HepG2 (cell line): Measurements from ENCODE around the gene COPZ2. TPM values are rescaled to one million over a fixed set of nuclear protein-coding genes. Genes with fewer than 3 reads are reported as not detected.

Experiments
- ATAC-seq: fragments of 200-7000 bp; cut with Tn5 transposase; 3 replicates; pipeline ENCODE4 v1.9.1; 2020; ENCODE audit warnings: mild to moderate bottlenecking, moderate library complexity
- BruUV-seq: library from RNA; stranded (reverse); fragments of 400-500 nt; replicated peaks from 2 replicates; lab custom pipeline; 2021; lab: Mats Ljungman, UMichigan
- CTCF ChIA-PET: fragments of 300-600 bp; formaldehyde crosslinking; extraction: SDS; loops from one replicate; lab custom pipeline; 2021; ENCODE audit warnings: low total read pairs, inconsistent platforms, low intra/inter-chr PET ratio; lab: Yijun Ruan, JAX
- POLR2A ChIA-PET: fragments of 350-600 bp; sonication (Branson Sonifier 250); formaldehyde crosslinking; loops from one replicate; lab custom pipeline; 2020; ENCODE audit warnings: antibody characterized with exemption, inconsistent platforms; lab: Yijun Ruan, JAX
- DNase-seq: peaks from one replicate; pipeline ENCODE4 v3.0.0-alpha.2; 2015; ENCODE audit warnings: low spot score
- FAIRE-seq: peaks from 3 replicates; lab custom pipeline; 2011; peaks lifted over from hg19 to GRCh38; lab: Jason Lieb, UNC
- H2AFZ ChIP-seq: one replicate; pipeline ENCODE4 v1.6.1; 2011; ENCODE audit warnings: low read length, inconsistent platforms
- H3K27ac ChIP-seq: fragments of 300-600 bp; 3 replicates; pipeline ENCODE4 v1.8.0; 2011; ENCODE audit warnings: mixed run types, mild to moderate bottlenecking, mixed read lengths, low read length, inconsistent platforms; ENCODE audit not compliant: insufficient read depth; ENCODE audit errors: extremely low read length
- H3K27me3 ChIP-seq, 2 experiments: fragments of 200-600 bp in 1 of 2; 2 replicates in 1 of 2; 3 replicates in 1 of 2; pipeline versions ENCODE4 v1.6.0 to v1.8.0; 2011; ENCODE audit warnings: low read length in 2 of 2, mild to moderate bottlenecking in 2 of 2, moderate library complexity in 2 of 2, inconsistent platforms in 1 of 2; ENCODE audit not compliant: insufficient read depth in 2 of 2, control insufficient read depth in 1 of 2
- H3K36me3 ChIP-seq, 2 experiments: fragments of 200-600 bp in 1 of 2; replicated peaks in 1 of 2; 2 replicates in 1 of 2; 3 replicates in 1 of 2; pipeline versions ENCODE4 v1.5.1 to v1.8.0; 2011; ENCODE audit warnings: low read length in 2 of 2, inconsistent platforms in 1 of 2; ENCODE audit not compliant: insufficient read depth in 2 of 2, control insufficient read depth in 1 of 2
- H3K4me1 ChIP-seq: 2 replicates; pipeline ENCODE4 v1.5.1; 2012; ENCODE audit warnings: low read length, inconsistent platforms; ENCODE audit not compliant: insufficient read depth
- H3K4me2 ChIP-seq: 2 replicates; pipeline ENCODE4 v1.6.0; 2011; ENCODE audit warnings: low read depth, low read length, inconsistent platforms
- H3K4me3 ChIP-seq, 3 experiments: fragments of 200-600 bp in 1 of 3; sonication (generic), shearing (Covaris generic) in 1 of 3; replicated peaks in 1 of 3; 2 replicates each; pipeline ENCODE4 v1.5.1; 2011 to 2016; ENCODE audit warnings: low read length in 3 of 3, inconsistent platforms in 2 of 3, low read depth in 2 of 3, mild to moderate bottlenecking in 2 of 3, control low read depth in 1 of 3, mixed read lengths in 1 of 3; ENCODE audit not compliant: insufficient read depth in 1 of 3
- H3K79me2 ChIP-seq: one replicate; pipeline ENCODE4 v1.6.1; 2011; ENCODE audit warnings: low read length, inconsistent platforms; ENCODE audit not compliant: insufficient read depth
- H3K9ac ChIP-seq: 2 replicates; pipeline ENCODE4 v1.6.0; 2011; ENCODE audit warnings: mild to moderate bottlenecking, low read depth, low read length, inconsistent platforms; ENCODE audit not compliant: insufficient read depth
- H3K9me3 ChIP-seq: 2 replicates; pipeline ENCODE4 v1.5.1; 2012; ENCODE audit warnings: mild to moderate bottlenecking, low read length
- H4K20me1 ChIP-seq: 2 replicates; pipeline ENCODE4 v1.6.0; 2011; ENCODE audit warnings: inconsistent platforms, mild to moderate bottlenecking, low read length, moderate library complexity; ENCODE audit not compliant: insufficient read depth
- ATF2 ChIP-seq: sonication (generic); formaldehyde crosslinking; IDR thresholded peaks from 2 replicates; pipeline ENCODE4 v1.4.0; 2020; ENCODE audit warnings: missing genetic modification reagents
- HCFC1 ChIP-seq: fragments of 150-350 bp; IDR thresholded peaks from 2 replicates; pipeline ENCODE4 v1.6.1; 2014; ENCODE audit warnings: low read depth, low read length
- LBX2 ChIP-seq: sonication (generic); formaldehyde crosslinking; IDR thresholded peaks from 2 replicates; pipeline ENCODE4 v1.5.0; 2020; ENCODE audit warnings: missing genetic modification reagents, mild to moderate bottlenecking, borderline replicate concordance
- SNRNP70 ChIP-seq: fragments of 200-400 bp; formaldehyde crosslinking; IDR thresholded peaks from 2 replicates; pipeline ENCODE4 v1.6.1; 2017; ENCODE audit warnings: mild to moderate bottlenecking, low read depth, low read length, moderate library complexity
- SP2 ChIP-seq: sonication (generic); formaldehyde crosslinking; IDR thresholded peaks from 2 replicates; pipeline ENCODE4 v1.5.1; 2020; ENCODE audit warnings: mild to moderate bottlenecking, missing genetic modification reagents
- STAG1 ChIP-seq: sonication (generic); formaldehyde crosslinking; IDR thresholded peaks from 2 replicates; pipeline ENCODE4 v1.4.0; 2020; ENCODE audit warnings: missing genetic modification reagents
- TFDP1 ChIP-seq: IDR thresholded peaks from 2 replicates; pipeline ENCODE4 v1.6.1; 2016; ENCODE audit warnings: missing compliant biosample characterization, missing genetic modification reagents, borderline replicate concordance
- THAP7 ChIP-seq: sonication (generic); formaldehyde crosslinking; IDR thresholded peaks from 2 replicates; pipeline ENCODE4 v1.8.1; 2023; ENCODE audit warnings: mild to moderate bottlenecking, missing genetic modification reagents
- ZC3H4 ChIP-seq: sonication (generic); formaldehyde crosslinking; IDR thresholded peaks from 2 replicates; pipeline ENCODE4 v1.4.0; 2020; ENCODE audit warnings: missing genetic modification reagents, borderline replicate concordance
- ZNF207 ChIP-seq: fragments of 450-650 bp; IDR thresholded peaks from 2 replicates; pipeline ENCODE4 v1.6.1; 2016; ENCODE audit warnings: antibody characterized with exemption, borderline replicate concordance
- ZNF275 ChIP-seq: sonication (generic); formaldehyde crosslinking; IDR thresholded peaks from 2 replicates; pipeline ENCODE4 v1.8.0; 2022; ENCODE audit warnings: missing genetic modification reagents, mild to moderate bottlenecking, inconsistent platforms, borderline replicate concordance
- WGBS: methylation state at CpG from one replicate; pipeline ENCODE4 v1.1.6; 2017; ENCODE audit warnings: low lambda C conversion rate; 5-methylcytosine and 5-hydroxymethylcytosine counted together
- in situ Hi-C: cut with HindIII; loops from 2 replicates; pipeline ENCODE4 v1.10.0; 2017; ENCODE audit warnings: low pct_unique_long_range_greater_than_20kb; ENCODE audit not compliant: extremely low pct_ligation_motif_present
- intact Hi-C: fragments of 100-400 bp; cut with micrococcal nuclease; formaldehyde crosslinking; loops from one replicate; pipeline ENCODE4 v1.10.0; 2022; ENCODE audit not compliant: unreplicated experiment
- polyA plus RNA-seq, 8 experiments: library from polyadenylated mRNA; depleted of rRNA in 3 of 8; stranded (reverse) in 7 of 8; unstranded in 1 of 8; fragments of >200 nt; fragmentation: Illumina TruSeq in 4 of 8; extraction: Trizol in 4 of 8; gene quantifications; 2 replicates each; pipeline versions ENCODE4 v1.2.1 to v1.2.3, GENCODE V29; 2011 to 2016; ENCODE audit warnings: low read depth in 4 of 8, missing spikeins in 1 of 8, mixed read lengths in 1 of 8; ENCODE audit not compliant: insufficient read depth in 1 of 8
- total RNA-seq, 5 experiments: library from RNA; depleted of rRNA; stranded (reverse); fragments of >200 nt; fragmentation: Illumina TruSeq; extraction: Trizol; gene quantifications; 2 replicates each; pipeline ENCODE4 v1.2.3, GENCODE V29; 2016; ENCODE audit warnings: low read depth in 1 of 5

COPZ2 gene
- total and polyA plus RNA-seq, 2 of the 13 experiments (the other 11 are each of a cell fraction or from before 2014, with no cell fraction given) = 0.61 to 1.5 TPM

GRCh38 chr17:47983492-47984223, 53.9 kb downstream of the COPZ2 start:
- FAIRE-seq (no peak), DNase-seq (no peak), ATAC-seq (no peak)
- H3K4me2 ChIP-seq = no peak overlapping the region
- H3K79me2 ChIP-seq = no peaks in the 10 kb centered on the region
- H3K9me3 ChIP-seq = no peaks in the 10 kb centered on the region
- H4K20me1 ChIP-seq = peaks cover 3% of the 10 kb centered on the region; the same call in 1 of the 2 replicates
- in situ Hi-C loops = no loop called here
- POLR2A ChIA-PET = interaction anchor here (1.5 kb wide), 1 partner anchor 13 kb away, joined by 4 read pairs; the partner anchor contains the start of gene CDK5RAP3
- no peak overlapping the region for H3K27ac ChIP-seq
- CTCF ChIA-PET = no interaction called here
- peaks cover 24 to 50% of the 10 kb centered on the region in 2 experiments for H3K36me3 ChIP-seq
- H3K27me3 ChIP-seq = no peaks in the 10 kb centered on the region; a peak in 1 of 5 replicates
- no peak overlapping the region for H3K4me3 ChIP-seq
- no peak overlapping the region for H3K9ac ChIP-seq
- peaks cover 13% of the 10 kb centered on the region; the same call in 1 of the 2 replicates for H3K4me1 ChIP-seq
- TF ChIP-seq SP2 (CRISPR knock-in tag) (no peak), STAG1 (CRISPR knock-in tag) (no peak), HCFC1 (no peak), SNRNP70 (no peak), LBX2 (CRISPR knock-in tag) (no peak), ZC3H4 (CRISPR knock-in tag) (no peak), ZNF207 (no peak), TFDP1 (CRISPR knock-in tag) (no peak), THAP7 (CRISPR knock-in tag) (no peak), ZNF275 (CRISPR knock-in tag) (no peak), ATF2 (CRISPR knock-in tag) (no peak)
- no peak overlapping the region for H2AFZ ChIP-seq
- no TSS peak for BruUV-seq
- WGBS = 93% methylated on average over 11 of the region's 11 CpGs
- intact Hi-C loops = no loop called here
